Measurements from ENCODE around the gene QKI.

The QKI gene

DNA sequence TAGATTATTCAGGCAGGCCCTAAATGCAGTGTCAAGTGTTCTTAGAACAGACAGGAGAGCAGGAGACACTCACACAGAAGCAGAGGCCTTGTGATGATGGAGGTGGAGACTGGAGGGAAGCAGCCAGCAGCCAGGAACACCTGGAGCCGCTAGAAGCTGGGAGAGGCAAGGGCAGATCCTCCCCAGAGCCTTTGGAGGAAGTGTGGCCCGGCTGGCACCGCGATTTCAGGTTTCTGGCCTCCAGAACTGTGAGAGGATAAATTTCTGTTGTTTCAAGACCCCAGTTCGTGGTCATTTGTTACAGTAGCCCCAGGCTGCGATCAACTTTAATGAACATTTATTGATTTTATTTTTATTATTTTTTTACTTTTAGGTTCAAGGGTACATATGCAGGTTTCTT is 203.0 kb downstream of the QKI start:
- no peak for DNase-seq (ENCODE audit: low read depth in 1 of 2, low spot score in 1 of 2)
- H3K27me3 ChIP-seq (ENCODE audit: insufficient read depth, poor library complexity, severe bottlenecking): no peaks in the 10 kb centered on the region
- H3K27ac ChIP-seq (replicated peaks): no peak overlapping the region
- H3K4me3 ChIP-seq (replicated peaks; ENCODE audit: insufficient read depth, low read length): no peak overlapping the region
- no peak for TF ChIP-seq POLR2AphosphoS5 (IDR thresholded peaks at IDR 0.05; ENCODE audit: low read depth)

DNA sequence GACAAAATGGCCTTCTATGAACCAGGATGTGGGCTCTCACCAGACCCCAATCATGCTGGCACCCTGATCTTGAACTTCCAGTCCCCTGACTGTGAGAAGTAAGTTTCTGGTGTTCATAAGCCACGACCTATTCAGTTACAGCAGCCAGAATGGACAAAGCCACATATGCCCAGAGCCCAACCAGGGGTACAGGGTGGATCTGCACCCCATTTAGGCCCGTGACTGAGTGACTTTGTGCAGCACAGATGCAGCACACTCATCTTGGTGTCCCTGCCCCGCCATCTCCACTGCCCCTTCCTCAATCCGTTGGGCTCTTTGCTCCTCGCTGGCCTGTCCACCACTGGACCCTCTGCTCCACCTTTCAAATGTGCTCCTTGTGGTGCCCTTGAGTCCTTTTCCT is 205.6 kb downstream of the QKI start:
- Histone ChIP-seq H3K4me3 (replicated peaks; ENCODE audit: insufficient read depth, low read length) (no peak overlapping the region), H3K27me3 (ENCODE audit: insufficient read depth, poor library complexity, severe bottlenecking) (no peaks in the 10 kb centered on the region), H3K27ac (replicated peaks) (no peak overlapping the region)
- DNase-seq (ENCODE audit: low read depth in 1 of 2, low spot score in 1 of 2): no peak
- no peak for TF ChIP-seq GABPA (IDR thresholded peaks at IDR 0.05; ENCODE audit: low read depth)
- no peak for TF ChIP-seq SPI1 (IDR thresholded peaks at IDR 0.05; ENCODE audit: borderline replicate concordance, low read depth)
- TF ChIP-seq, protein P1, sequence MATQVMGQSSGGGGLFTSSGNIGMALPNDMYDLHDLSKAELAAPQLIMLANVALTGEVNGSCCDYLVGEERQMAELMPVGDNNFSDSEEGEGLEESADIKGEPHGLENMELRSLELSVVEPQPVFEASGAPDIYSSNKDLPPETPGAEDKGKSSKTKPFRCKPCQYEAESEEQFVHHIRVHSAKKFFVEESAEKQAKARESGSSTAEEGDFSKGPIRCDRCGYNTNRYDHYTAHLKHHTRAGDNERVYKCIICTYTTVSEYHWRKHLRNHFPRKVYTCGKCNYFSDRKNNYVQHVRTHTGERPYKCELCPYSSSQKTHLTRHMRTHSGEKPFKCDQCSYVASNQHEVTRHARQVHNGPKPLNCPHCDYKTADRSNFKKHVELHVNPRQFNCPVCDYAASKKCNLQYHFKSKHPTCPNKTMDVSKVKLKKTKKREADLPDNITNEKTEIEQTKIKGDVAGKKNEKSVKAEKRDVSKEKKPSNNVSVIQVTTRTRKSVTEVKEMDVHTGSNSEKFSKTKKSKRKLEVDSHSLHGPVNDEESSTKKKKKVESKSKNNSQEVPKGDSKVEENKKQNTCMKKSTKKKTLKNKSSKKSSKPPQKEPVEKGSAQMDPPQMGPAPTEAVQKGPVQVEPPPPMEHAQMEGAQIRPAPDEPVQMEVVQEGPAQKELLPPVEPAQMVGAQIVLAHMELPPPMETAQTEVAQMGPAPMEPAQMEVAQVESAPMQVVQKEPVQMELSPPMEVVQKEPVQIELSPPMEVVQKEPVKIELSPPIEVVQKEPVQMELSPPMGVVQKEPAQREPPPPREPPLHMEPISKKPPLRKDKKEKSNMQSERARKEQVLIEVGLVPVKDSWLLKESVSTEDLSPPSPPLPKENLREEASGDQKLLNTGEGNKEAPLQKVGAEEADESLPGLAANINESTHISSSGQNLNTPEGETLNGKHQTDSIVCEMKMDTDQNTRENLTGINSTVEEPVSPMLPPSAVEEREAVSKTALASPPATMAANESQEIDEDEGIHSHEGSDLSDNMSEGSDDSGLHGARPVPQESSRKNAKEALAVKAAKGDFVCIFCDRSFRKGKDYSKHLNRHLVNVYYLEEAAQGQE (IDR thresholded peaks at IDR 0.05; ENCODE audit: insufficient replicate concordance, low read depth): no peak
- TF ChIP-seq, protein P2, sequence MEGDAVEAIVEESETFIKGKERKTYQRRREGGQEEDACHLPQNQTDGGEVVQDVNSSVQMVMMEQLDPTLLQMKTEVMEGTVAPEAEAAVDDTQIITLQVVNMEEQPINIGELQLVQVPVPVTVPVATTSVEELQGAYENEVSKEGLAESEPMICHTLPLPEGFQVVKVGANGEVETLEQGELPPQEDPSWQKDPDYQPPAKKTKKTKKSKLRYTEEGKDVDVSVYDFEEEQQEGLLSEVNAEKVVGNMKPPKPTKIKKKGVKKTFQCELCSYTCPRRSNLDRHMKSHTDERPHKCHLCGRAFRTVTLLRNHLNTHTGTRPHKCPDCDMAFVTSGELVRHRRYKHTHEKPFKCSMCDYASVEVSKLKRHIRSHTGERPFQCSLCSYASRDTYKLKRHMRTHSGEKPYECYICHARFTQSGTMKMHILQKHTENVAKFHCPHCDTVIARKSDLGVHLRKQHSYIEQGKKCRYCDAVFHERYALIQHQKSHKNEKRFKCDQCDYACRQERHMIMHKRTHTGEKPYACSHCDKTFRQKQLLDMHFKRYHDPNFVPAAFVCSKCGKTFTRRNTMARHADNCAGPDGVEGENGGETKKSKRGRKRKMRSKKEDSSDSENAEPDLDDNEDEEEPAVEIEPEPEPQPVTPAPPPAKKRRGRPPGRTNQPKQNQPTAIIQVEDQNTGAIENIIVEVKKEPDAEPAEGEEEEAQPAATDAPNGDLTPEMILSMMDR (IDR thresholded peaks at IDR 0.05; ENCODE audit: insufficient read depth, low read length): no peak
- TF ChIP-seq POLR2AphosphoS5 (IDR thresholded peaks at IDR 0.05; ENCODE audit: low read depth): no peak

DNA sequence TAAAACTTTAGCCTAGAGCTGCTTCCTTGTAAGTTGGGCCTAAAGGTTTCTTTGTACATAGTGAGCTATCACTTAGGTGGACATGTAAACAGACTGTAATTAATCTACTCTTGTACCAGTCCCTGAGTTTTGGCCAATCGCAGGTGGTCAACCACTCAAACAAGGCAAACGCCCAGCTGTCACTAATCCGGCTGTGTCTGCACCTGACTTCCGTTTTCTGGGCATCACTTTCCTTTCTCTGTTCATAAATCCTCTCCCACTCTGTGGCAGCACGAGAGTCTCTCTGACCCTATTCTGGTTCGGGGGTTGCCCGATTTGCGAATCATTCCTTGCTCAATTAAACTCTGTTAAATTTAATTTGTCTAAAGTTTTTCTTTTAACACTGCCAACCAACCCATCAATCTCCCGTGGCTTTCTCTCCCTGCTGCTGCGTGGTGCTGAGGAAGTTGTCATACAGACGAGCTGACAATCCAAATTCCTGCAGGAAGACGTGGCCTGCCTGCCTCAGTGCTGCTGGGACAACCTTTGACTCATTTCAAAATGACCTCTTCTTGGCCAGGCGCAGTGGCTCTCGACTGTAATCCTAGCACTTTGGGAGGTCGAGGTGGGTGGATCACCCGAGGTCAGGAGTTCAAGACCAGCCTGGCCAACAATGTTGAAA is 206.3 kb downstream of the QKI start:
- no peak for DNase-seq (ENCODE audit: low read depth in 1 of 2, low spot score in 1 of 2)
- Histone ChIP-seq H3K4me3 (replicated peaks; ENCODE audit: insufficient read depth, low read length) (no peak overlapping the region), H3K27me3 (ENCODE audit: insufficient read depth, poor library complexity, severe bottlenecking) (no peaks in the 10 kb centered on the region), H3K27ac (replicated peaks) (no peak overlapping the region)
- TF ChIP-seq GABPA (IDR thresholded peaks at IDR 0.05; ENCODE audit: low read depth) (no peak), SPI1 (IDR thresholded peaks at IDR 0.05; ENCODE audit: borderline replicate concordance, low read depth) (no peak), POLR2AphosphoS5 (IDR thresholded peaks at IDR 0.05; ENCODE audit: low read depth) (no peak)
- TF ChIP-seq, protein P1 (IDR thresholded peaks at IDR 0.05; ENCODE audit: insufficient replicate concordance, low read depth): no peak
- TF ChIP-seq, protein P2 (IDR thresholded peaks at IDR 0.05; ENCODE audit: insufficient read depth, low read length): no peak

DNA sequence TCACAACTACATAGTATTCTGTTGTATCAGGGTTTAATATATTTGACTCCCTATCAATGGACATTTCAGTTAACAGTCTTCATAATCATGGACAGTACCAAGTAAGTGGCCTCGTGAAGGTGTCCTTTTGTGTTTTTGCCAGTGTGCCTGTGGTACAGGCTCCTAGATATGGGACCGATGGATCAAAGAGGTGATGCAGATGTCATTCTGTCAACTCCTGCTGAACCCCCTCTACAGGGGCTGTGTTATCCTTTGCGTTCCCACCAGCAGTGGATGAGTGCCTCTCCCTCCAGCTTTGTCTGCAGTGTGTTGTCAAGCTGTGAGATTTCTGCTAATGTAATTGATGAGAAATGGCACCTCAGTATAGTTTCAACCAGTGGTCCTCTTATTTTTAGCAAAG is 210.7 kb downstream of the QKI start:
- H3K27me3 ChIP-seq (ENCODE audit: insufficient read depth, poor library complexity, severe bottlenecking): no peaks in the 10 kb centered on the region
- TF ChIP-seq POLR2AphosphoS5 (IDR thresholded peaks at IDR 0.05; ENCODE audit: low read depth) (no peak), SPI1 (IDR thresholded peaks at IDR 0.05; ENCODE audit: borderline replicate concordance, low read depth) (no peak), GABPA (IDR thresholded peaks at IDR 0.05; ENCODE audit: low read depth) (no peak)
- TF ChIP-seq, protein P2 (IDR thresholded peaks at IDR 0.05; ENCODE audit: insufficient read depth, low read length): no peak
- TF ChIP-seq, protein P1 (IDR thresholded peaks at IDR 0.05; ENCODE audit: insufficient replicate concordance, low read depth): no peak
- no peak for DNase-seq (ENCODE audit: low read depth in 1 of 2, low spot score in 1 of 2)
- no peak overlapping the region for H3K27ac ChIP-seq (replicated peaks)
- H3K4me3 ChIP-seq (replicated peaks; ENCODE audit: insufficient read depth, low read length): no peak overlapping the region

All from HL-60 (cell line).